Osteocyte (in vitro differentiated cells): ENCODE results near the gene HHIP. TPM values are rescaled to one million over a fixed set of nuclear protein-coding genes. Genes with fewer than 3 reads are reported as not detected.

Experiments used
- DNase-seq: peaks from one replicate; pipeline ENCODE4 v3.0.0; 2021; ENCODE audit warnings: mixed read lengths; ENCODE audit not compliant: unreplicated experiment; ENCODE audit errors: extremely low spot score
- H3K27ac Mint-ChIP-seq: one replicate; pipeline ENCODE4 v1.8.0; 2021; ENCODE audit warnings: mild to moderate bottlenecking, mixed read lengths; ENCODE audit not compliant: unreplicated experiment
- H3K27me3 Mint-ChIP-seq: one replicate; pipeline ENCODE4 v1.8.0; 2021; ENCODE audit warnings: mixed read lengths; ENCODE audit not compliant: unreplicated experiment
- H3K36me3 Mint-ChIP-seq: one replicate; pipeline ENCODE4 v1.8.0; 2021; ENCODE audit warnings: mixed read lengths; ENCODE audit not compliant: unreplicated experiment
- H3K4me1 Mint-ChIP-seq: one replicate; pipeline ENCODE4 v1.8.0; 2021; ENCODE audit warnings: mixed read lengths; ENCODE audit not compliant: unreplicated experiment
- H3K4me3 Mint-ChIP-seq: one replicate; pipeline ENCODE4 v1.8.0; 2021; ENCODE audit warnings: mild to moderate bottlenecking, moderate library complexity, mixed read lengths; ENCODE audit not compliant: unreplicated experiment
- H3K9me3 Mint-ChIP-seq: one replicate; pipeline ENCODE4 v1.8.0; 2021; ENCODE audit warnings: mixed read lengths; ENCODE audit not compliant: unreplicated experiment
- total RNA-seq: library from RNA; stranded (reverse); gene quantifications from 2 replicates; pipeline ENCODE4 v1.2.1, GENCODE V29; 2021
- TF ChIP-seq, protein P1 (sequence below): fragments of 200-600 bp; sonication (generic); IDR thresholded peaks from 2 replicates; pipeline ENCODE4 v1.5.0; 2021; ENCODE audit warnings: antibody characterized with exemption, mild to moderate bottlenecking, moderate library complexity

Gene HHIP
- total RNA-seq, 1 donor from 2014 or later = 0.97 TPM

DNA sequence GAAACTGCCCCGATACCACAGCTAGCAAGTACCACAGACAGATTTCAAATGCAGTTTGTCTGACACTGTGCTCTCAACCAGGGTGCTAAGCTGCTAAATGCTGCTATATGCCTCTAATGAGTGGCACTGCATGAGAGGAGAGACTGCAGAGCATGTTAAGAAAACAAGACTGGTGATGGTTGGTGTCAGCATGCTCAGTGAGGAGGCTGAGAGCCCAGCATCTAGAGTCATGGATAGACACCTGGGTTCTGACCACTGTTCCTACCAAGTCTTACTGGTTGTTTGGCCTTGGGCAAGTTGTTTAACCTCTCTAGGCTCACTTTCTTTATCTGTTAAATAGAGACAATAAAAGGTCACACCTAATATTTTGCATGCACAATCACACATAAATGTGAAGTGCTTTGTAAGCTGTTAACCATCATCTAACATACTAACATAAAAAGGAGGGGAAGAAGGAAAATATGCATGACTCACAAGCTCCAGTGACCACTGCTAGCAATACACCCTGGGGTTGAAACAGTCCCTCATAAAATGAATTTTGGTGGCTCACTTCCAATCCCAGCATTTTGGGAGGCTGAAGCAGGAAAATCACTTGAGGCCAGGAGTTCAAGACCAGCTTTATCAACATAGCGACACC is 20.7 kb downstream of the HHIP start:
- no peaks in the 10 kb centered on the region for H3K36me3 Mint-ChIP-seq
- no peaks in the 10 kb centered on the region for H3K9me3 Mint-ChIP-seq
- DNase-seq = no peak
- TF ChIP-seq, protein P1, sequence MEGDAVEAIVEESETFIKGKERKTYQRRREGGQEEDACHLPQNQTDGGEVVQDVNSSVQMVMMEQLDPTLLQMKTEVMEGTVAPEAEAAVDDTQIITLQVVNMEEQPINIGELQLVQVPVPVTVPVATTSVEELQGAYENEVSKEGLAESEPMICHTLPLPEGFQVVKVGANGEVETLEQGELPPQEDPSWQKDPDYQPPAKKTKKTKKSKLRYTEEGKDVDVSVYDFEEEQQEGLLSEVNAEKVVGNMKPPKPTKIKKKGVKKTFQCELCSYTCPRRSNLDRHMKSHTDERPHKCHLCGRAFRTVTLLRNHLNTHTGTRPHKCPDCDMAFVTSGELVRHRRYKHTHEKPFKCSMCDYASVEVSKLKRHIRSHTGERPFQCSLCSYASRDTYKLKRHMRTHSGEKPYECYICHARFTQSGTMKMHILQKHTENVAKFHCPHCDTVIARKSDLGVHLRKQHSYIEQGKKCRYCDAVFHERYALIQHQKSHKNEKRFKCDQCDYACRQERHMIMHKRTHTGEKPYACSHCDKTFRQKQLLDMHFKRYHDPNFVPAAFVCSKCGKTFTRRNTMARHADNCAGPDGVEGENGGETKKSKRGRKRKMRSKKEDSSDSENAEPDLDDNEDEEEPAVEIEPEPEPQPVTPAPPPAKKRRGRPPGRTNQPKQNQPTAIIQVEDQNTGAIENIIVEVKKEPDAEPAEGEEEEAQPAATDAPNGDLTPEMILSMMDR = no peak
- H3K27me3 Mint-ChIP-seq = no peaks in the 10 kb centered on the region
- peaks cover 17% of the 10 kb centered on the region for H3K4me1 Mint-ChIP-seq
- H3K4me3 Mint-ChIP-seq = no peak overlapping the region
- H3K27ac Mint-ChIP-seq = peak overlapping the region; percentile 46

DNA sequence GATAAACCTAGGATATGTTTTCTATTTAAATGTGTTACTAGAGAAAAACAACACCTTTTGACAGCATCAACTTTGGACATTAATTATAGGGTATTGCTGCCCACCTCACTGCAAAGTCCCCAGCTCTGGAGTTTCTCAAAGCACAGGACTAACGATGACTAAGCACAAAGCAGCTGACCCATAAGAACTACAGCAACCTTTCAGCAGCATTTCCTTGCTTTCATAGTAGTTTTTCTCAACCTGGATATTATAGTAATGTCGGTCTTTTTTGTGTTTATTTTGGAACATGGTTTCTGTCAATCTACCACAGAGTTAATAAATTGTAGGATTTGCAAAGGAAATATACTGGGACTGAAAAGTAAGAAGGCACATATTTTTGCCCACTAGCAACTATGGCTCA is 21.5 kb downstream of the HHIP start:
- Mint-ChIP-seq H3K27ac (peak overlapping the region; percentile 11), H3K27me3 (no peaks in the 10 kb centered on the region), H3K9me3 (no peaks in the 10 kb centered on the region), H3K4me1 (peaks cover 16% of the 10 kb centered on the region), H3K4me3 (no peak overlapping the region), H3K36me3 (no peaks in the 10 kb centered on the region)
- TF ChIP-seq, protein P1 = no peak
- no peak for DNase-seq

DNA sequence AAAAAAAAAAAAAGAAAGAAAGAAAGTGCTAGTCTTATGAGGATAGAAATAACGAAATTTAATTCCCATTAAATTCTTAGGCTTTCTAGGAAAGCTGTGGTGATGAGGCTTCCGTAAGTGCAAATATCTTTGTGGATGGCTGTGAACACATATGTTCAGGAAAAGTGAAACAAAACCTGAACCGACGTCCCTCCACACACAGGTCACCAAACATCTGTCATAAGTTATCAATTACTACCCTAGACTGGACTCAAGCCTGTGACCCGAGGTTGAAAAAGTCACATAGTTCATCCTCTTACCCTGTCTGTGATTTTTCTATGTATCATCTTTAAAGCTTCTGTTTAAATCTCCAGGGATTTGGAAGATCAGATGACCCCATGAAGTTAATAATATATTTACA is 24.8 kb downstream of the HHIP start:
- Mint-ChIP-seq H3K9me3 (no peaks in the 10 kb centered on the region), H3K4me3 (no peak overlapping the region), H3K36me3 (no peaks in the 10 kb centered on the region), H3K27me3 (no peaks in the 10 kb centered on the region), H3K27ac (no peak overlapping the region), H3K4me1 (peaks cover 15% of the 10 kb centered on the region)
- no peak for DNase-seq
- TF ChIP-seq, protein P1 = no peak

DNA sequence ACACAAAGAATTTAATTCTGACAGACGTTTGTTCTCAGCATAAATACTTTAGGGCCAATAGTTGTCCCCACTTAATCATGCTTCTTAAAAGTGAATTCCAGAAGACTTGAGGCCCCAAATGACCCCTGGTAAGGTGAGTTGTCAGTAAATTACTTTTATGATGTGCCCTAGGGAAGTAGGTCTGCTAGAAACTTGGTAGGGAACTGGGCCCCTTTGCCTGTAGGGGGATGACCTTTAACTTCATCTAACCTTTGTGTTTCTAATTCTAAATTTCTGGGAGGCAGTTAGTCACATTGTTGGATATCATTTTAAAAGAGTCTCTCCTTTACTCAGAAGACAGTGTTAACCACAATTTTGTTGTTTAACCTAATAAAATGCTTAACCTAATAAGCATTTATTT is 28.8 kb downstream of the HHIP start:
- Mint-ChIP-seq H3K4me1 (no peaks in the 10 kb centered on the region), H3K36me3 (no peaks in the 10 kb centered on the region), H3K4me3 (no peak overlapping the region), H3K9me3 (peaks cover 5% of the 10 kb centered on the region), H3K27me3 (no peaks in the 10 kb centered on the region), H3K27ac (no peak overlapping the region)
- DNase-seq = no peak
- TF ChIP-seq, protein P1 = no peak

DNA sequence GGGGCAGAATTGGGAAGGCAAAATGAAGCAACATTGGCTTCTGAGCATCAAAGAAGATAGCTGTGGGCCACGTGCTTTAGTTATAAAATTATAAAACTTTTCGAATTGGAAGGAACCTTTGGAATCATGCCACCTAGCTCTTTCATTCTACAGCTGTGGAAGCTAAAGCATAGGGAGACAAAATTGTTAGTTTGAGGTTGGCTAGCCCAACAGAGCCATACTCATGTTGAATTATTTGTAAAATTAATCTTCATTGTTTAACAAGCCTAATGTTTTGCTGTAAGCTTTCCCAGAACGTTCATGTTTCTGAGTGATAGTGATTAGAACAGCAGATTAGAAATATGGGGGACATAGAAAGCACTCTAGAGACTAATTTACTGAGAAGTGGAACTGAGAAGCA is 35.9 kb downstream of the HHIP start:
- H3K27ac Mint-ChIP-seq = no peak overlapping the region
- H3K4me3 Mint-ChIP-seq = no peak overlapping the region
- DNase-seq = no peak
- no peaks in the 10 kb centered on the region for H3K36me3 Mint-ChIP-seq
- TF ChIP-seq, protein P1 = no peak
- no peaks in the 10 kb centered on the region for H3K27me3 Mint-ChIP-seq
- H3K9me3 Mint-ChIP-seq = peaks cover 5% of the 10 kb centered on the region
- no peaks in the 10 kb centered on the region for H3K4me1 Mint-ChIP-seq
